22Rv1 (cell line): ENCODE results near the gene EIF4E1B.

Experiments used
- H3K27ac ChIP-seq: fragments of 450-650 bp; 2 replicates; pipeline ENCODE4 v1.5.1; 2017
- ZFX ChIP-seq: fragments of 450-650 bp; IDR thresholded peaks from 2 replicates; pipeline ENCODE4 v1.6.1; 2017; ENCODE audit warnings: antibody characterized with exemption, borderline replicate concordance
- TF ChIP-seq, protein P1 (sequence below): fragments of 450-650 bp; IDR thresholded peaks from 2 replicates; pipeline ENCODE4 v1.5.1; 2017; ENCODE audit warnings: mild to moderate bottlenecking

The EIF4E1B gene

DNA sequence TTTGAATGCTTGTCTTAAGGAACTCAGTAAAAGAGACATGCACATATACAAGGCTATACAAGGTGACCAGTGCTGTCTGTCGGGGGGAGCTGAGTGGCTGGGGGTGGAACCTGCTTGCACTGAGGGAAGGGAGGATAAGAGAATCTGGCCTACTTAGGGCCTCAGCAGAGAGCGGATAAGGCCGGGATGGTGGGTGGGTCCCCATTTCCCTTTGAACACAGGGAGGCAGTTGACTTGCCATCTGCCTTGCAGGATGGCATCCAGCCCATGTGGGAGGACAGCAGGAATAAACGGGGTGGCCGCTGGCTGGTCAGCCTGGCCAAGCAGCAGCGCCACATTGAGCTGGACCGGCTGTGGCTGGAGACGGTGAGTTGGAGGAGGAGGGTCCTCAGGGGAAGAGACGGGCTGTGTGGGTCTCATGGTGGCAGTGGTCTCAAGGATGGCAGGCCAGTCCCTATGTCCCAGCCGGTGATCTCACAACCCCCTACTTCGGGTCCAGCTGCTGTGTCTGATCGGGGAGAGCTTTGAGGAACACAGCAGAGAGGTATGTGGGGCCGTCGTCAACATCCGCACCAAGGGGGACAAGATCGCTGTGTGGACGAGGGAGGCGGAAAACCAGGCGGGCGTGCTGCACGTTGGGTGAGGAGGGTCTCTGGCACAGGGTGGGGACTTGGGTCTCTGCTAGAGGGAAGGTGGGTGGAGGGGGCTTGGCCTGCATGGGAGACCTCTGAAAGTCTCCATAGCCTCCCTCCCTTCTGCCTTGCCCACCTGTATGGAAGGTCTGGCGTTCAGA, 14.6 kb downstream of the EIF4E1B start:
- TF ChIP-seq, protein P1, sequence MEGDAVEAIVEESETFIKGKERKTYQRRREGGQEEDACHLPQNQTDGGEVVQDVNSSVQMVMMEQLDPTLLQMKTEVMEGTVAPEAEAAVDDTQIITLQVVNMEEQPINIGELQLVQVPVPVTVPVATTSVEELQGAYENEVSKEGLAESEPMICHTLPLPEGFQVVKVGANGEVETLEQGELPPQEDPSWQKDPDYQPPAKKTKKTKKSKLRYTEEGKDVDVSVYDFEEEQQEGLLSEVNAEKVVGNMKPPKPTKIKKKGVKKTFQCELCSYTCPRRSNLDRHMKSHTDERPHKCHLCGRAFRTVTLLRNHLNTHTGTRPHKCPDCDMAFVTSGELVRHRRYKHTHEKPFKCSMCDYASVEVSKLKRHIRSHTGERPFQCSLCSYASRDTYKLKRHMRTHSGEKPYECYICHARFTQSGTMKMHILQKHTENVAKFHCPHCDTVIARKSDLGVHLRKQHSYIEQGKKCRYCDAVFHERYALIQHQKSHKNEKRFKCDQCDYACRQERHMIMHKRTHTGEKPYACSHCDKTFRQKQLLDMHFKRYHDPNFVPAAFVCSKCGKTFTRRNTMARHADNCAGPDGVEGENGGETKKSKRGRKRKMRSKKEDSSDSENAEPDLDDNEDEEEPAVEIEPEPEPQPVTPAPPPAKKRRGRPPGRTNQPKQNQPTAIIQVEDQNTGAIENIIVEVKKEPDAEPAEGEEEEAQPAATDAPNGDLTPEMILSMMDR: no peak
- no peak for TF ChIP-seq ZFX

DNA sequence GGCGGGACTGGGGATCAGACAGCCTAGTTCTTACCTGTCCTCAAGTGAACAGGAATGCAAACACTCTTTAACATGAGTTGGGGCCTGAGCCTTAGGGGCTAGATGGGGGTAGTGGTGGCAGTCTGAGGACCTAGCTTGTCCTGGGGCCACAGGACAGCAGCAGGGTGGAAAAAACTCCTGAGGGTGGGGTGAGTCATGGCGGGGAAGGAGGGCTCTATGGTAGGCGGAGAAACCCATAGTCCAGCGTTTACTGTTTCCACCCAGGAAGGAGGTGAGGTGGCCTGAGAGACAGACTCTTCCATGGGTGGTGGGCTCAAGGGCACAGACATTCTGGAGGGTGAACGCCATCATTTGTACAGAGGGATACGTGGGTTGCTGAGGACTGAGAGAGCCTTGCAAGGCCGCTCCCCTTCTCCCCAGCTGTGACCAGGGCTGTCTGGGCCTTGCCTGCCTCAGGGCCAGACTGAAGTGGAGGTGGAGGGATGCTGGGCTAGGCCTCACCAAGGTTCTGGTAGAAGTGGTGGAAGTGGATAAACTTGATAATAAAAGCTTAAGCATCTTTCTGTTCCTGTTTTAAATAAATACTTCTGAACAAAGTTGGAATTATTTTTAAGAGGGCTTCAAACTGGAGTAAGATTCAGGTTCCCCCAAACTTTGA, 15.7 kb downstream of the EIF4E1B start:
- peak overlapping the region; percentile 60 for H3K27ac ChIP-seq
- TF ChIP-seq, protein P1: no peak
- no peak for TF ChIP-seq ZFX

More for the DNA sequence above, 14.6 kb downstream of the EIF4E1B start:
- no peak overlapping the region for H3K27ac ChIP-seq

DNA sequence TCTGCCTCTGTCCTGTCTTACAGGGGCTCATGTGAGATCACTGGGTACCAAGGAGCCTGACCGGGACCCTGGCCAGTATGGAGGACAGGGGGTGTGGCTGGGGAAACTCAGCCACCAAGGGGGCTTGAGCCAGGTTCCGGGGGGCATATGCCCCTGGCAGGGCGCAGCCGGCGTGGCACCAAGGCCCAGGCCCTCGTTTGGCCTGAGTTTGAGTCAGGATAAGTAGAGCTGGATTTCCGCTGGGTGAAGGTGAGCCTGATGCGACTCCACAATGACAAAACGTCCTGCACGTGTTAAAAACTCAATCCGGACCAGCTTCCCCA, 16.2 kb downstream of the EIF4E1B start:
- TF ChIP-seq, protein P1: no peak
- no peak for TF ChIP-seq ZFX
- H3K27ac ChIP-seq: peak overlapping the region; percentile 60

DNA sequence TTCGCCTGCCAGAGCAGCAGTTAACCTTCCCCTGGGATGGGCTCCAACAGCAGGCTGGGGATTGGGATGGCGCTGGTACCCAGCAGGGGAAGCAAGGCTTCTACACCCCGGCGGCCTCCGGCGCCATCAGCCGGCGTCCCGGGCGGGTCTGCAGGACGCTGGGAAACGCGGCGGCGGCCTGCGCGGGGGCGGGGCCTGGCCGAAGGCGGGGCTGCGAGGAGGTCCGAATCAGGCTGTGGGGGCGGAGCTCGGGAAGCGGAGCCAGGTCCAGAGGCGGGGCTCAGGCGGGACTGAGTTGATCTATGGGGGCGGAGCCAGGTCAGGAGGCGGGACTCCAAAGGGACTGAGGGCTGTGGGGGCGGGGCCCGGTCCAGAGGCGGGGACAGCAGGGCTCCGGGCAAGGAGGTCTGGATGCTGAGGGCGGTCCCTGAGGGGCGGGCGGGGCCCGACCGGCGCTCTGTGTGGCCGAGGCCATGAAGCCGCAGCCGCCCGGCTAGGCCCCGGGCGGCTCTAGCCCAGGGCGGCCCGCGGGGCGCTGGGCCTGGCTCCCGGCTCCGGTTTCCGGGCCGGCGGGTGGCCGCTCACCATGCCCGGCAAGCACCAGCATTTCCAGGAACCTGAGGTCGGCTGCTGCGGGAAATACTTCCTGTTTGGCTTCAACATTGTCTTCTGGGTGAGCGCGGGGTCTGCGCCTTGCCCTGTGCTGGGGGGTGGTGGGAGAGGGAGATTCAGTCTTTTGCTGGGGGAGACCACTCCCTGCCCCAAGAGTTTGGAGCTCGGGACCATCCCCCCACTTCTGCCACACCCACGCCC, 16.8 kb downstream of the EIF4E1B start, which contains the start of gene TSPAN17:
Gene TSPAN17 (plus strand): TSS at position 455 of the 813 bp plus-strand sequence. CDS start 132 bp downstream, at position 587.
- no peak for TF ChIP-seq ZFX
- TF ChIP-seq, protein P1: peak; percentile 25; the same call in 1 of the 2 replicates
- peak within 1 kb of the TSS; percentile 60 for H3K27ac ChIP-seq

DNA sequence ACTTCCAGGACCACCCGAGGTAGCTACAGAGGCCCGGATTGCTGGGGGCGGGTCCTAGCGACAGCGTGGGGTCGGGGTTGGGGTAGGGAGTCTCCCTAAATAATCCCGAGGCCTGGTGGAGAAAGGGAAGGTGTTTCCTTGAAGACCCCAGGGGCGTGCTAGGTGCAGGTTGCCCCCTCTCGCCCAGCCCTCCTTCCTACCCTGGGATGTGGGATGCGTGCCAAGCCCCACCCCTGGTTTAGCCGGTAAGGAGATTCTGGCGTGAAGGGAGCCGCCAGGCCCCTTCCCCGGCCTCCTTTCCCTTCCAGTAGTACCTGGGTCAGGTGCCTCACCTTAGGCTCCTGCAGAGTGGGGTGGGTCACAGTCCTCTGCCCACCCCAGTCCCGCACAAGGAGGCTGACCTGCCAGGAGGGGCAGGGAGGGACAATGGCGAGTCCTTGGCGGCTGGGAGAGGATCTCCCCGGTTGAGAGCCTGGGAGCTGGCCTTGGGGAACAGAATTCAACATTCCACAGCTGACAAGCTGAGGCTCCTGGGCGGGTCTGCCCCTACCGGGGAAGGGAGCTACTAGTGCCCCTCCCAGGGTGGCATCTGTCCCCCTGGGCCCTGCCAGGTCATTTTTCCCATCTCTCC, 17.5 kb downstream of the EIF4E1B start:
- H3K27ac ChIP-seq: peak overlapping the region; percentile 57
- TF ChIP-seq, protein P1: no peak
- TF ChIP-seq ZFX: no peak

DNA sequence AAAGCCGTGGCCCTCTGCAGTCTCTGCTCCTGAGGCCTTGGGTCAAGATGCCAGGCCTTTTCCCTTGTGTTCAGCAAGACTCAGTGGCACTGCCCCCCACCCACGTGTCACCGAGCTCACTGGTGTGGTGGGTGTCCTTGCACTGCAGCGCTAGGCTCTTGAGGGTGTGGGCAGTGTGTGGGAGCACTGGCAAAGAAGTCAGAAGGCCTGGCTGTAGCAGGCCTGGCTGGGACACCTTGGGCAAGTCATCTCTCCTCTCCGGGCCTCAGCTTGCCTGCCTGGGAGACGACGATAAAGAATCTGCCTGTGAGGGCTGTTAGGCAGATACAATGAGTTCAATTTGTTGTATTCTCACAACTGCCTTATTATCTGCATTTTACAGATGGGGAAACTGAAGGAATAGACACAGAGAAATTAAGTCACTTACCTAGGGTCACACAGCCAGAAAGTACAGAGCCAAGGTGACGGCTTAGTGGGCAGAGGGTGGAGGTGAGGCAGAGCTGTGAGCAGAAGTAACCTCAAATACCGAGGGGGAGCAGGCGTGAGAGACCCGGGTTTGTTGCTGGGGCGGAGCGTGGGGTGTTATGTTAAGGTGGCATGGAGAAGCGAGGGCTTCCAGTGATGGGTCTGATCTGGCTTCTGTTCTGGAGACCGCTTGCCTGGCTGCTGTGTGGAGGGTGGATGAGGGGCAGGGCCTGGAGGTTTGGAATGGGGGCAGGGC, 18.2 kb downstream of the EIF4E1B start:
- TF ChIP-seq, protein P1: no peak
- no peak for TF ChIP-seq ZFX
- peak overlapping the region; percentile 57; the same call in 1 of the 2 replicates for H3K27ac ChIP-seq
